ENCODE data around the gene SULF2.

GRCh38 chr20:47810116-47810677, 24.9 kb upstream of the SULF2 start:
- no peak for TF ChIP-seq CTCF (IDR thresholded peaks at IDR 0.05; ENCODE audit: insufficient read depth, low read length)
- no peak for TF ChIP-seq REST (IDR thresholded peaks at IDR 0.05; ENCODE audit: insufficient replicate concordance, low read depth)
- no peak for TF ChIP-seq POLR2AphosphoS5 (IDR thresholded peaks at IDR 0.05; ENCODE audit: low read depth)
- no peak for TF ChIP-seq GABPA (IDR thresholded peaks at IDR 0.05; ENCODE audit: low read depth)
- no peak for TF ChIP-seq SPI1 (IDR thresholded peaks at IDR 0.05; ENCODE audit: borderline replicate concordance, low read depth)
